DOHH2 (cell line): ENCODE data around the gene PNPLA2.

Experiments
- H3F3A ChIP-seq: fragments of 200-600 bp; sonication (generic), shearing (Covaris generic); 2 replicates; pipeline ENCODE4 v1.6.0; 2016; ENCODE audit warnings: antibody characterized with exemption, mild to moderate bottlenecking; ENCODE audit not compliant: control insufficient read depth, insufficient read depth
- H3K27ac ChIP-seq: fragments of 200-600 bp; sonication (generic); 2 replicates; pipeline ENCODE4 v1.5.1; 2014; ENCODE audit warnings: low read depth, mild to moderate bottlenecking, low read length, moderate library complexity
- H3K27me3 ChIP-seq: fragments of 200-600 bp; sonication (generic); 2 replicates; pipeline ENCODE4 v1.6.1; 2014; ENCODE audit warnings: mild to moderate bottlenecking, low read length, mixed read lengths; ENCODE audit not compliant: control insufficient read depth
- H3K36me3 ChIP-seq: fragments of 200-600 bp; sonication (generic); 2 replicates; pipeline ENCODE4 v1.6.1; 2014; ENCODE audit warnings: mild to moderate bottlenecking, low read length, moderate library complexity, mixed read lengths; ENCODE audit not compliant: control insufficient read depth
- H3K4me1 ChIP-seq: fragments of 200-600 bp; sonication (generic); 2 replicates; pipeline ENCODE4 v1.6.1; 2014; ENCODE audit warnings: mild to moderate bottlenecking, low read length, mixed read lengths; ENCODE audit not compliant: control insufficient read depth
- H3K4me2 ChIP-seq: fragments of 200-600 bp; sonication (generic); 2 replicates; pipeline ENCODE4 v1.6.0; 2014; ENCODE audit warnings: mild to moderate bottlenecking, low read length, moderate library complexity
- H3K4me3 ChIP-seq: fragments of 200-600 bp; sonication (generic); 2 replicates; pipeline ENCODE4 v1.5.1; 2014; ENCODE audit warnings: mild to moderate bottlenecking, low read length, mixed read lengths
- H3K79me2 ChIP-seq: fragments of 200-600 bp; sonication (generic); 2 replicates; pipeline ENCODE4 v1.6.1; 2014; ENCODE audit warnings: mild to moderate bottlenecking, low read length, mixed read lengths; ENCODE audit not compliant: control insufficient read depth
- H3K9me2 ChIP-seq: fragments of 200-600 bp; sonication (generic); replicated peaks from 2 replicates; pipeline ENCODE4 v1.6.1; 2014; ENCODE audit warnings: mild to moderate bottlenecking, low read length, mixed read lengths; ENCODE audit not compliant: control insufficient read depth
- H3K9me3 ChIP-seq: fragments of 200-600 bp; sonication (generic); 2 replicates; pipeline ENCODE4 v1.6.1; 2014; ENCODE audit warnings: antibody characterized with exemption, low read length, mixed read lengths; ENCODE audit not compliant: control insufficient read depth, insufficient read depth
- H4K20me1 ChIP-seq: fragments of 200-600 bp; sonication (generic); 2 replicates; pipeline ENCODE4 v1.6.0; 2014; ENCODE audit warnings: low read depth, mild to moderate bottlenecking, antibody characterized with exemption, low read length, moderate library complexity; ENCODE audit not compliant: control insufficient read depth, insufficient read depth
- EZH2phosphoT487 ChIP-seq: fragments of 200-600 bp; sonication (generic); IDR thresholded peaks from 2 replicates; pipeline ENCODE4 v1.6.1; 2017; ENCODE audit warnings: borderline replicate concordance, mild to moderate bottlenecking, antibody characterized with exemption, low read length, moderate library complexity, mixed read lengths
- TF ChIP-seq, protein P1 (sequence below): fragments of 200-600 bp; sonication (generic); IDR thresholded peaks from one replicate; pipeline ENCODE4 v1.5.1; 2014; ENCODE audit warnings: antibody characterized with exemption, mild to moderate bottlenecking, low read depth, low read length; ENCODE audit not compliant: poor library complexity, severe bottlenecking

Gene PNPLA2

DNA sequence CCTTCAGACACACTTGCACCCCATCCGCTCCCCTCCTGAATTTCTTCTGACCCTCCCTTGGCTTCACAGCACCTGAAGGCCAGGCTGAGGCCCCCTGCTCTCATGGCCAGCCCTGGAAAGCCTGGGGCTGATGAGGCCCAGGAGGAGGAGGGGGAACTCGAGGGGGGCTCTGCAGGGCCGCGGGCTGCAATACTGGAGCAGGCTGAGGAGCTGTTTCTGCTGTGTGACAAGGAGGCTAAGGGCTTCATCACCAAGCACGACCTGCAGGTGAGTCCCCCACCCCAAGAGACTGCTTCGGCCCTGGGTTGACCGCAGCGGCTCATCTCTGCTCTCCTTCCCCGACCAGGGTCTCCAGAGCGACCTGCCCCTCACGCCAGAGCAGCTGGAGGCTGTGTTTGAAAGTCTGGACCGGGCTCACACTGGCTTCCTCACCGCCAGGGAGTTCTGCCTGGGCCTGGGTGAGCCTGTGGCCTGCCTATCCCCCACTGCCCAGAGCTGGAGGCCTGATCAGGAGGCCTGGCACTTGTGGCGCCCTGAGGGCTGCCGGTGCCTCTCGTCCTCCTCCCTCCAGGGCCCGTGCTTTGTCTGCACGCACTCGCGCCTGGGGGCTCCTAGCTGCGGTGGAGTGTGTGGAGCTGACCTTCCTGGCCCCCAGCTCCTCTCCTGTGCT, 9.9 kb downstream of the PNPLA2 start:
- Histone ChIP-seq H3K79me2 (no peaks in the 10 kb centered on the region), H3K27ac (no peak overlapping the region), H3K4me1 (peaks cover 61% of the 10 kb centered on the region), H3K4me3 (no peak overlapping the region), H3K36me3 (peaks cover 10% of the 10 kb centered on the region), H3K4me2 (no peak overlapping the region), H4K20me1 (no peaks in the 10 kb centered on the region; the same call in 1 of the 2 replicates), H3K9me2 (no peaks in the 10 kb centered on the region), H3K9me3 (no peaks in the 10 kb centered on the region), H3K27me3 (peaks cover 64% of the 10 kb centered on the region), H3F3A (no peaks in the 10 kb centered on the region; the same call in 1 of the 2 replicates)
- TF ChIP-seq, protein P1, sequence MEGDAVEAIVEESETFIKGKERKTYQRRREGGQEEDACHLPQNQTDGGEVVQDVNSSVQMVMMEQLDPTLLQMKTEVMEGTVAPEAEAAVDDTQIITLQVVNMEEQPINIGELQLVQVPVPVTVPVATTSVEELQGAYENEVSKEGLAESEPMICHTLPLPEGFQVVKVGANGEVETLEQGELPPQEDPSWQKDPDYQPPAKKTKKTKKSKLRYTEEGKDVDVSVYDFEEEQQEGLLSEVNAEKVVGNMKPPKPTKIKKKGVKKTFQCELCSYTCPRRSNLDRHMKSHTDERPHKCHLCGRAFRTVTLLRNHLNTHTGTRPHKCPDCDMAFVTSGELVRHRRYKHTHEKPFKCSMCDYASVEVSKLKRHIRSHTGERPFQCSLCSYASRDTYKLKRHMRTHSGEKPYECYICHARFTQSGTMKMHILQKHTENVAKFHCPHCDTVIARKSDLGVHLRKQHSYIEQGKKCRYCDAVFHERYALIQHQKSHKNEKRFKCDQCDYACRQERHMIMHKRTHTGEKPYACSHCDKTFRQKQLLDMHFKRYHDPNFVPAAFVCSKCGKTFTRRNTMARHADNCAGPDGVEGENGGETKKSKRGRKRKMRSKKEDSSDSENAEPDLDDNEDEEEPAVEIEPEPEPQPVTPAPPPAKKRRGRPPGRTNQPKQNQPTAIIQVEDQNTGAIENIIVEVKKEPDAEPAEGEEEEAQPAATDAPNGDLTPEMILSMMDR = no peak
- TF ChIP-seq EZH2phosphoT487 = no peak

DNA sequence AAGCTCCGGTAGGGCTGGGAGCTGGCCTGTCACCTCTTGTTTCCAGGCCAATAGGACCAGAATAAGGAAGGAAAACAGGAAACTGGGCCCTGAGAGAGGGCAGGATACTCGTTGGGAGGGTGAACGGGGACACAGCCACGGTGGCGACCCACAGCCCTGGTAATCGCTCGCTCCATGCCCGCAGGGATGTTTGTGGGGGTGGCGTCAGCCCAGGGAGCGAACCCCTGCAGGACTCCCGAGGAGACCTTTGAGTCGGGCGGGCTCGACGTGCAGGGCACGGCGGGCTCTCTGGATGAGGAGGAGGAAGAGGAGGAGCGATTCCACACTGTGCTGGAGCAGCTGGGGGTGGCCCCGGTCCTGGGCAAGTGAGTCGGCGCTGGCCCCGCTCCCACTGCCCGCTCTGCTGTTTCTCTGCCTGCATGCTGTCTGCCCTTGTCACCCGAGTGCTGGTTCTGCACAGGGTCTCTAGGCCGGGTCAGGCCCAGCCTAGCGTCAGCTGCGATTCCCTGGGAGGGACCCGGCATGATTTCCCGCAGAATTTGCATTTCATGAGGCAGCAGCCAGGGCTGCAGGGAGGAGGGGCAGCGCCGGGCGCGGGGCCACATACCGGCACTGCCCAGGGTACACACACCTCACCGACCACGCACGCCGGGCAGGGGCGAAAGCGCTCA, 10.6 kb downstream of the PNPLA2 start:
- H4K20me1 ChIP-seq = no peaks in the 10 kb centered on the region; the same call in 1 of the 2 replicates
- H3K27me3 ChIP-seq = peaks cover 71% of the 10 kb centered on the region

DNA sequence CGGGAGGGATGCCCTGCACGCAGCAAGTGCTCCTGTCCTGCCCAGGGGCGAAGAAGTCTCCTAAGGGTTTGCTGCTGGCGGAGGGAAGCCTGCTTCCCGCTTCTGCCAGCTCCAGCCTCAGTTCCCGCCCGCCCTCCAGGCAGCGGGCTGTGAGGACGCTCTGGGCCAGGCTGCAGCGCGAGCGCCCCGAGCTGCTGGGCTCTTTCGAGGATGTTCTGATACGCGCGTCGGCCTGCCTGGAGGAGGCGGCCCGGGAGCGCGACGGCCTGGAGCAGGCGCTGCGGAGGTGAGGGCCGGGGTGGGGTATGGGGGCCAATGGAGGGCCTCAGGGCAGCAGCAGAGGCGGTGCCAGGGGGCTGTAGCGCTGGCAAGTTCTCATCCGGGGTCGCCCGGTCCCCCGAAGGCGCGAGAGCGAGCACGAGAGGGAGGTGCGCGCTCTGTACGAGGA, 11.2 kb downstream of the PNPLA2 start:
- H3K9me3 ChIP-seq = no peaks in the 10 kb centered on the region
- H3F3A ChIP-seq = no peaks in the 10 kb centered on the region; the same call in 1 of the 2 replicates
- H3K36me3 ChIP-seq = peaks cover 5% of the 10 kb centered on the region
- no peak for TF ChIP-seq EZH2phosphoT487
- TF ChIP-seq, protein P1 = no peak
- H3K27me3 ChIP-seq = peaks cover 77% of the 10 kb centered on the region
- H3K9me2 ChIP-seq = no peaks in the 10 kb centered on the region
- H4K20me1 ChIP-seq = no peaks in the 10 kb centered on the region; the same call in 1 of the 2 replicates
- peak overlapping the region; percentile 41 for H3K4me3 ChIP-seq
- H3K27ac ChIP-seq = no peak overlapping the region
- H3K4me1 ChIP-seq = peaks cover 61% of the 10 kb centered on the region
- H3K79me2 ChIP-seq = no peaks in the 10 kb centered on the region
- peak overlapping the region; percentile 62 for H3K4me2 ChIP-seq

More for the DNA sequence above, 10.6 kb downstream of the PNPLA2 start:
- H3K79me2 ChIP-seq = no peaks in the 10 kb centered on the region
- H3K4me1 ChIP-seq = peaks cover 61% of the 10 kb centered on the region
- no peak overlapping the region for H3K27ac ChIP-seq
- H3K9me3 ChIP-seq = no peaks in the 10 kb centered on the region
- TF ChIP-seq EZH2phosphoT487 = no peak
- TF ChIP-seq, protein P1 = no peak
- H3K9me2 ChIP-seq = no peaks in the 10 kb centered on the region
- peak overlapping the region; percentile 62 for H3K4me2 ChIP-seq
- H3F3A ChIP-seq = no peaks in the 10 kb centered on the region; the same call in 1 of the 2 replicates
- H3K4me3 ChIP-seq = peak overlapping the region; percentile 41
- peaks cover 8% of the 10 kb centered on the region for H3K36me3 ChIP-seq
